Stimulated activated CD8-positive, alpha-beta memory T cell treated with anti-CD3 and anti-CD28 coated beads, Interleukin-4, amount 100 ng/mL, for 4 hours (primary cell): Measurements from ENCODE around the gene FZD7.

ENCODE experiments used
- DNase-seq, 2 donors: peaks; one replicate each; pipeline ENCODE4 v3.0.0-alpha.2; 2020; ENCODE audit warnings: low read depth in 2 of 2, low spot score in 1 of 2

FZD7 gene

DNA sequence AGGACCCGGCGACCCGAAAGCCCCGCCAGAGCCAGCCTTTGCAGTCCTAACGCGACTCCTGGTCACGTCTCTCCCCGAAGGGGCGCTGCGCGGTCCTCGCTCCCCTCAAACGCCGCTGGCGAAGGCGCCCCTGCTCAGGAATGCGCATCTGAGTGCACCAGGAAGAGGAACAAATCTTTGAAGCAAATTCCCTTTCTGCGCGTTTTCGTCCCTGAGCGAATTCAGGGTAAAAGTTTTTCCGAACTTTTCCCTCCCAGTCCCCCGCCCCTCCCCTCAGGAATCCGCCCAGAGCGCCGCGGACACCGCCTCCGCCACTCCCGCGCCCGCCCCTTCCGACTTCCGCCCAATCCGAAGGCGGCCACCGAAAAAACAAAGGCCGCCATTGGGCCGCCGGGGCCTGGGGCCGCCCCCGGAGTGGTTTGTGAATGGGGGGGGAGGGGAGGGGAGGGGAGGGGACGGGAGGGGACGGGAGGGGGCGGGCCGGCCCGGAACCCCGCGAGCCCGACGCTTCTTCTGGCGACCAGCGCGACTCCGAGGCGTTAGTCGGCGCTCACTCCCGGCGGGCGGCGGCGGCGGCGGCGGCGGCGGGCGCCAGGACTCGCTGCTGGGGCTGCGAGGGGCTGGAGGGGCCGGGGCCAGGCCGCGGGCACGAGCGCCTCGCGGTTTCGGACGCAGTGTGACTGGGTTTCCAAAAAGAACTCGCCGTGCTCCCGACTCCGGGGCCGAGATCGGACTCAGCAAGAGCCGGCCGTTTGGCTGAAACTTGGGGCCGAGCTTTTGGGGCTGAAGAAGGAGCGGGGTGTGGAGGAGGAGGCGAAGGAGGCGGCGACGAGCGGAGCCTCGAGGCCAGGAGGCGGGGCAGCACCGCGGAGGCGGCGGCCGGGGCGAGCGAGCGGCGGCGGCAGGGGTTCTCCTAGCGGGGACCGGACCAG is at the start of gene FZD7:
FZD7 (plus strand) TSS at position 539 of the 932 bp plus-strand sequence. CDS start 793 bp downstream, outside the sequence.
- peak; percentile 56 to 65 for DNase-seq

DNA sequence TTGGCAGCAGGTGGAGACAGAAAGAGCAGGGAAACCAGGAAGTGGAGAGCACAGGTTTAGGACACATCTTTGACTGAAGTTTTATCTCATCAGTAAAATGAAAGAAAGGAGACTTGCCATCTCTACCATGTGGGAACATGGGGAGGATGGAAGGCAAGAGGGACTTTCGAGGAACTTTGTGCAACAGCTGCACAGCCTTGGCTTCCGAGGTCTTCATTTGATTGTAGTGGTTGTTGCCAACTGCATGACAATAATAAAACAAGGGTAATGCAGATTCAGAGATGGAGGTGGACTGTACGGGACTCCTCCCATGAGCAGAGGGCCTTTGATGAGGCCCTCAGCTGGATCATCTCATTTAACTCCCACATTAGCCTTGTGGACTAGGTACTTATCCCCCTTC is 49.3 kb upstream of the FZD7 start:
- no peak for DNase-seq

DNA sequence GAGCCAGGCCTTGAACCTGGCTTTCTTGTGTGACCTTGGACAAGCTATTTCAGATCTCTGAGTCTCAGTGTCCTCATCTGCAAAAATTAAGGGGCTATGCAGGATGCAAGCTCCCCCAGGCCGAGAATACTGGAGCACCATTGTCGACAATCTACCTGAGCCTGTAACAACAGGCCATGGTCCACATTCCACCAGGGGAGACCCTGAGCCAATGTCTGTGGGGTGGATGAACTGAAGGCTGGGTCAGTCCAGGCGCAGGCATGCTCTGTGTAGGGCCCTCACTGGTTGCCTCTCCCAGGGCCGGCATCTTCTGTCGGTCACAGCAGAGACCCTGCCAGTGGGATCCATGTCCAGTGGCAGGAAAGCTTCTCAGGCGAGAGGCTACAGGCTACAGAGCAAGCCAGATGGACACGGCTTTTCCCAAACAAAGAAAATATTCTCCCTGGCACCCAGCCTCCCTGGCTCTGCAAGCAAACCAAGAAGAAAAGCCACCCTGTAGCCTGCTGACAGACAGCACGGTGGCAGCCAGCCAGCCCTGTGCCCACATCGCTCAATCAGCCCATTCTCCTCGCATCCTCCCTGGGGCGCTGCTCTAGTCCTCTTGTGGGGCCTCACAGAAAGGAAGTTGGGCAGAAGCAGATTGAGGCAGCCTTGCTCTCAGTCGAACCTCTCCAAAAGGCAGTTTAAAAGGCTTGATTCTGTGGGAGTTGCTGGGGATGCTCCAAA is 48.7 kb upstream of the FZD7 start:
- no peak for DNase-seq

DNA sequence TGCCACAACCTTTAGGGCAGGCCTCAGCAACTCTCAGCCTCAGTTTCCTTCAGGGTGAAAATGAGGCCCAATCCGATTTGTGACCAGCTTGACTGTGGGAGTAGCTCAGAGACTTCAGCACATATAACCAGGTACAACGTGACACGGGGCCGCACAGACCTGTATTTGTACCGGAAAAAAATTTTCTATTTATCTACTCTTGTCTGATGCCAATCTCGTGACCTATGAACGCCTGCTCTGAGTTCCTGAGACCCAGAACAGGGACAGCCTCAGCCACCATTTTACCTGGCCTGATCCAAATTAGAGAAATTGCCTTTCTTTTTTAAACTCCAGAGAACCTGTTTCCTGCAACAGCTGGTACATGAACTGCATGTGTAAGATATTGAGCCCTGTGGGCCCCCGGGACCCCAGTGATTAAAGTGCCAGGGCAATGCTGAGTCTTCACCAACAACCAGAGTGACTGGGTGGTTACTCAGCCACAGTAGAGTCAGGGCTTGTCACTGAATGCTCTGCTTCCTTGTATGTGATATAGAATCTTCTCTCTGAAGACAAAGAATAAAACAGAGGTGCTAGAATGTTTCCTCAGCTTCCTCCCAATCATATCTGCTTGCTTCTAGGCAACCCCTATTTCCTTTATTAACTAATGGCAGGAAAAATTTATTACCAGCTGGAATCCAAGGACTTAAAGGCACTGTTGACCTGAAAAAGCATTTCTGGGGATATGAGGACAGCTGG is 47.8 kb upstream of the FZD7 start:
- no peak for DNase-seq

DNA sequence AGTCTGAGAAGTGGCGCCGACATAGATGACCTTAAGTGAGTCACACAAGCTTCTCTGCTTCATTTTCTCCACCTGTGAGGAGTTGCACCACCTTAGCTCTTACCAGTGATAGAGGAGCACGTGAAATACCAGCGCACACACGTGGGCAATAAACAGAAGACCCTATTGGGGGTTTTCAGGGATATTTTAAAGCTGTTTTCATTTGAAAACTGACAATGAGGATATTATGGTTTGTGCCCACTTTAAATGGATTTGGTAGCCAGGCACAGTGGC is 47.3 kb upstream of the FZD7 start:
- no peak for DNase-seq

DNA sequence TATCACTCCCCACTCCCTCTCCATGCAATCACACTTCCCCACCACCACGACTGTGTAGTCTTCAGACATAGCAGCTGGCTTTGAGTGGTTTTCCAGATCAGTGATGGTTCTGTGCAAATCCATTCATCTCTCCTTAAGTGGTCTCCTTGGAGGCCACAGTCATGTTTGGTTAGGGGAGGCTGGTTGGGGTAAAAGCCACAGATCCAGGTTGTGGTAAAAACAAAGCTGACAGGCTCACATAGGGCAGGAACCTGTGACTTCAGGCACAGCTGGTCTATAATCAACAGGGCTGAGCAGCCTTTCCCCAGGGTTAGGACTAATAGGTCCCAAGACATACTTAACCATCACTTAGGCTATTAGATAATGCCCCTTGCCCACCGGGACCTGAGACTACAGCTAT is 46.2 kb upstream of the FZD7 start:
- DNase-seq: no peak

DNA sequence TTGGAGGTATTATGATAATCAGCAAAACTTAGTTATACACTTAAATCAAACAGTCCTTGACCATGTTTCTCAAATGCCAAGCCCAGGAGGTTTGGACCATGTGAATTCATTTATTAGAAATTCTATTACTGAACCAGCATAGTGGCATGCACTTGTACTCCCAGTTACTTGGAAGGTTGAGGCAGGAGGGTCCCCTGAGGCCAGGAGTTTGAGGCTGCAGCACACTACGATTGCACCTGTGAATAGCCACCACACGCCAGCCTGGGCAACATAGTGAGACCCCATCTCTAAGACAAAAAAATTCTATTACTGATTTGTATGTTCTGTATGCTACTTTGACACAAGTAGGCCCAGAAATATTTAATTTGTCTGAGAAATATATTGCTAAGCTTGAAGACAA is 43.6 kb upstream of the FZD7 start:
- DNase-seq: no peak

DNA sequence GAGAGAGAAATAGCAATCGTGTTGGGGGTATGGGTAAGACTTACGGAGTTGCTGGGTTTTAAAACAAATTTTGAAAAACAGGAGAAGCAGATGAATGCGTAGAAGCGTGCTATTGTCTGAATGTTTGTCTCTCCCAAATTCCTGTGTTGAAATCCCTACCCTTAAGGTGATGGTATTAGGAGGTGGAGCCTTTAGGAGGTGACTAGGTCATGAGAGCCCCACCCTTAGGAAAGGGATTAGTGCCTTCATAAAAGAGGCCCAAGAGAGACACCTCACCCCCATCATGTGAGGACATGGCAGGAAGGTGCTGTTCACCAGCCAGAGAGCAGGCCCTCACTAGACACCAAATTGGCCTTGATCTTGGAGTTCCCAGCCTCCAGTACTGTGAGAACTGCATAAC is 40.7 kb upstream of the FZD7 start:
- DNase-seq: no peak

DNA sequence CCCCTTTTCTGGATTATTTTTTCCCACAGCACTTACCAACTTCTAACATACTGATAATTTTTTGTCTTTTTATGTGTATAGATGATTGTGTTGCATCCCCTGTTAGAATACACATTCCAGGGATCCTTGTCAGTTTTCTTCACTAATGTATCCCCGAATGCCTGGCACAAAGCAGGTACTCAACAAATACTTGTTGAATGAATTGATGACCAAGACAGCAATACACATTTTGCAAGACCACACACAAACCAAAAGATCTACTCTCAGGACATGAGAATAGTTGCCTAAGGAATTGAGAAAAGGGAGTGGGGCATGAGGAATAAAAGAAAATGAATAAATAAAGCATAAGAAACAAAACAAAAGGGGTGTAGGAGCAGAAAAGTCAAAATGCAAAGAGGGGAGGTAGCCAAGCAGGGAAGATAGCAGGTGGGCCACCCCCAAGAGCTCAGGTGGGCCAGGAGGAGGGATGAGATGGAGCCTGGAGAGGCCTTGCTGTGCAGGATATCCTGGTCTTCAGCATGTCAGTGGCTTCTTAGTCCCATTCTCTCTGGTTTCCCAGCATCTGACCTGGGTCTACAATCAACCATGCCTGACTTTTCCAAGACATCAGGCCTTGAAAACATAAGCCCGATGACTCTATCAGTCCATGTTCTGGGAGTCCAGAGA is 38.5 kb upstream of the FZD7 start:
- no peak for DNase-seq

DNA sequence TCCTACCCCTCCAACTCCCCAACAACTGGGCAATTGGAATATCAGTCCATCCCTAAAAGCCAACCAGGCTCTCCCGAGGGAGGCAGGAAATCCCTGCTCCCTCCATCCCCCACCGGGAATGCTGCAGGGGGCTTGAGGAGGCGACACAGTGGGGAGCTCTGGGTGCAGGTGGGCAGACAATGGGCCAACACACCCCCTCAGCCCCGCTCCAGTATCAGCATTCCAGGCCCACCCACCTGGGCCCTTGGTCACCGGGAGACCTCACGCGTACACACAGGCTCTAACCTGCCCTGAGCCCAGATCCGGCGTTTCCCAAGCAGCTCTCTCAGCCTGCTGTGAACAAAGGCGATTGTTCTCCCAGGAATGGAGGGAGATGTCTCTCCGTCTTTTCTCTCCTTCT is 37.6 kb upstream of the FZD7 start:
- DNase-seq: no peak

DNA sequence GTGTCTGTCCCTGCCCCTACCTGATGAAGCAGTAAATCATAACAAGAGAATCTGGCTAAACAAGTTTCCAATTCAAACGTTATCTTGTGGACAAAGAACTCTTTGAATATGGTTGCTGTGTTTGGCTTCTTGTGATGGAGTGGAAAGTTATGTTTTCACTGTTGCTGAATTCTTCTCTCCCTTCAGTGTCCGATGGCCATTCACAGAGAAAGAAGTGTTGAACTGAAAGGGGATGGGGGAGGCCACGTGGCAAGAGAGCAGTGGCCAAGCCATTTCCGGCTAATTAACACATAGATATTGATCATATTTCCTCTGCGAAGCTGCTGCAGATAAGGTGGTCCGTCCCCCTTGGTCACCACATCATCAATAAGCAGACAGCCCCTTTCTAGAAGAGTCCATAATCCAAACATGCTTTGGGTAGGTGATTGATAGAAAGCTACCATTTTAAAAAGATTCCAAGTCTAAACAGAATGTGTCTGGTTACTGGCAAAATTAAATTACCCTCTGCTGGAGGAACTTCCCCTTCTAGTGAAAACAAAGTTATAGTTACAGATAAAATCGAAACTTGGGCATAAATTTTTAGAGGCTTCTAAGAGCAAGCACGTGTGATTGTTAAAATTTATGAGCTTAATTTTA is 36.9 kb upstream of the FZD7 start:
- DNase-seq: no peak

DNA sequence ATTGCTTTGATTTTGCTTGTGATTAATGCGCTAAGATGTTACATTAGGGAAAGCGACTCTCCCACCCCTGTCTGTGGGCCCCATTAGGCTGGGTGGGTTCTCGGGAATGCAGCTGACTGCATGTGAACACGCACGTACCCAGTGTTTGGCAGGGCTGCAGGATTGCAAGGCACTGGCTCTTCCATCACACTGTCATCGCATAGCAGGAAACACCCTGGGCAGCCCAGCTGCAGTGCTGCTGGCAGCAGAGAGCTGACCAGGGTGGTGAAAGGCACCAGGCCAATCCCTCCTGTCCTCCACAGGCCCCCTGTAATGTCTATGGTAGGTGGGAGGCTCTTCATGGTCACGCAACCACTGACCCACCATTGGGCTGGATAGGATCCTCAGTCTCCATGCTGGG is 34.4 kb upstream of the FZD7 start:
- DNase-seq: no peak

DNA sequence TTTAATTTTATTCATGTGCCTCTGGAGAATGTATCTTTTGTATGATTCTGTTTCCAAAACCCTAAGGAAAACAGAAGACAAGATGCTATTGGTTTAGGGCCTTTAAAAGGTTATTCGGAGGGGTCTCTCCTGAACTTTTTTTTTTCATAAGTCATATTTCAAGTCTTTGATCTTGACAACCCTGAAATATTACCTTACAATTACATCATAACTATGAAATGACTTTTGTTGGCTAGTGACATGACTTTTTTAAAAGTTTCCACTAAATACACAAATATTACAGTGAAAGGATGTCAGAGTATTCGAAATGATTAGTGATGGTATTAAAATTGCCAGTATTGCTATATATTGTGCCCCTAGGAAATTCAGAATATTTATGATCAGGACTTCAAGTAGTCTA is 31.8 kb upstream of the FZD7 start:
- no peak for DNase-seq

DNA sequence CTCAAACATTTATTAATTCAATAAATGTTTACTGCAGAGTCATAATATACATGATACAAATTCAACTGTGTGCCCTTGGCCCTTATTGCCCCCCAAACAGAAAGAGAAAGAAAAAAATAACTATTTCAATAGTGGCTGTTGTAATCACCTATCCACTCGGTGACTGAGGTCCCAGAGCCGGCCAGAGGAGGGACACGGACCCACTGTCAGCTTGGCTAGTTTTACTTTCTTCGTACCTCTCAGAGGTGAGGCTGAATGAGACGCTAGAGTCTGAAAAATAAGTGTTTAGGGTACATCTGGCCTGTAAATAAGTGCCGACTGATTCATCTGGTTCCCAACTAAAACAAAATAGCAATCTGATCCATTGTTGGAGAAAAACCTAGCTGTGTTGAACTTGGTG is 31.3 kb upstream of the FZD7 start:
- no peak for DNase-seq

DNA sequence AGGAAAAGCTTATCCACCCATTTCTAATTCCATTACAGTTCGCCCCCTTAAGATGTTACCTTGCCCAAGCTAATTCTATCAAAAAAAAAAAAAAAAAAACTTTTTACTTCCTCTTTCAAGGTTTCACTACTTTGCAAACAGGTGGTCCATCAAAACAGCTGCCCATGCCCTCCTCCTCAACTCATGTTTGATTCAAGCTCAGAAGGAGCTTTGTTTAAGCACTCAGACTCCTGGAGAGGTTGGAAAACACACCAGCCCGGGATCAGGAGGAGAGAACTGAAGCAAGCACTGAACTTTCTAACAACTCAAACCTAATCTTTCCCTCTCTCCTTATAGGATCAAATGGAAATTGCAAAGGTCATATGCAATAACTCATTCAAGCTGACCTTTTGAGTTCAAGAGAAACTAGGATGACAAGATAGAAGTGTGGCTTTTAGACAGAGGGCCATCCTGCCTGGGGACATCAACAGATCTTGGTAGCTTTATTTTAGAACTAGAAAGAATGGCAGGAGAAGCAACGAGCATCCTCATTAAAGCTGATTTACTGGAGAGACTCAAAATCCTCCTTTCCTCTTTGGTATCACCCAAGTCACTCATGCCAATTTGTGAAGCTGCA is 28.3 kb upstream of the FZD7 start:
- DNase-seq: no peak

DNA sequence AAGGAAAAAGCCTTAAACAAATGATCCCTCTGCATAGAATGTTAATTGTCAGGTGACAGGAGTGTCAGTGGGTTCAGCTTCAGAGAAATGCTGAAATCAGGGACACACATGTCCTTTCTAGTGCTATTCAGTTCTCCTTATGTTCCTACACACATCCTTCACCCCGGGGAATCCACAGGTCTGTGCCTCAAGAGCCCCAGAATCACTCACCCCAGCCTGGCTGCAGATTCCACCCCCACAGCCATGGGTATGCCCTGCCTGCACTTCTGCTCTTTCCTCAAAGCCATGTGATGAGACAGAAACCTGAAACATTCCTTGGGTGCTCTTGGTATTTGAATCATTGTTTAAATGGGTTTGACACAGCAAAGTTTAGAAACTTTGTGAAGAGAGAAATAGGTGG is 27.4 kb upstream of the FZD7 start:
- no peak for DNase-seq

DNA sequence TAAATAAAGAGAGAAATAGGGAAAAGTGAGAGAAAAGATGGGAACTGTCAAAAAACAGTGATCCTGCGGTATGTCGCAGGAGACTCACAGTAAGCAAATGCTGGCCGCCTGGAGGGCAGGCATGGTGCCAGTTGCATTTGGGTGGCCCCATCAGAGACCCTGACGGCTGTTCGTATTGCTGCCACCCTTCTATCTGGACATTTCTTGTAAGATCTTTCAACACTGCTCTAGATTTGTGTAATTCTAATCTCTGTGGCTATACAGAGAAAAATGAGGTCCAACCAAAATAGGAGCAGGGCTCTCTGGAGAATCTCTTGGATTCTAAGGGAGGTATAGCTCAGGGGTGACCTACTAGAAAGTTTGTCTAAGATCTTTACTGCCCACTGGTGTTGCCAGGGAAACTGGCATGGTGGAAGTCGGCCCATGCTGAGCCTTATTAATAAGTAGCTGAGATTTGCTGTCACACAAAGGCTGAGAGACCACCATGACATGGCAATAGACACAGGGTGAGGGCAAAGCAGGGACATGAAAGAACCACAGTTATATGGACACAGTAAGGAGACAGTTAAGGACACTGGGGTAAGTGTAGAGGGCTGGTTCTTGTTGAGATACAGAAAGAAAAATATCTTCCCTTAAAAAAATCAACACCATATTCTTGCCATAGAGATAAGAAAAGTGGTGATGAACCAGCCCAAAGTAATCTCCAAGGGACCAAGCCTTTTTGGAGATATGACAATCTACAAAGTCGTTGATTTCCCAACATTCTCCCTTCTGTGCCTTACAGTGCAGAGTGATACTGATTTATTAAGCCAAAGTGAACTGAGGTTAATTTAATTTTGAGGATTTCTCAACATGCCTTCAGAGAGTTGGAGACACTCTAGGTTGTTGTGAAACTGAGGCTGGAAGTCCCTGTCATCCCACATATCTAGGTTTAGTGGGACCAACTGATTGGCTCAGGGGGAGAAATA is 26.4 kb upstream of the FZD7 start:
- no peak for DNase-seq

DNA sequence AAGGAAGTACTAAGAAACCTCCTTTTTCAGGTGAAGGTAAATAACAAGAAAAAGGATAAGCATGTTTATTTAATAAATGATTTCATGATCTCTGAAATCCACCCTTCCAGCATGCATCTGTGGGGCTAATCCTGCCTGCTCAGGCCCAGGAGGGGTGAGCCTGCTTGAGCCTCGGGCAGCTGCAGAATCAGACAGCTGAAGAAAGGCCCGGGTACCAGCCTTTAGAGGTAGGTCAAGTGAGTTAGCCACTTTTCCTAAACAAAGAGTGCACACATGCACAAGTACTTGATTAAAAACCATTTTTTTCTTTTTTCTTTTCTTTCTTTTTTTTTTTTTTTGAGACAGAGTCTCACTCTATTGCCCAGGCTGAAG is 25.7 kb upstream of the FZD7 start:
- no peak for DNase-seq

DNA sequence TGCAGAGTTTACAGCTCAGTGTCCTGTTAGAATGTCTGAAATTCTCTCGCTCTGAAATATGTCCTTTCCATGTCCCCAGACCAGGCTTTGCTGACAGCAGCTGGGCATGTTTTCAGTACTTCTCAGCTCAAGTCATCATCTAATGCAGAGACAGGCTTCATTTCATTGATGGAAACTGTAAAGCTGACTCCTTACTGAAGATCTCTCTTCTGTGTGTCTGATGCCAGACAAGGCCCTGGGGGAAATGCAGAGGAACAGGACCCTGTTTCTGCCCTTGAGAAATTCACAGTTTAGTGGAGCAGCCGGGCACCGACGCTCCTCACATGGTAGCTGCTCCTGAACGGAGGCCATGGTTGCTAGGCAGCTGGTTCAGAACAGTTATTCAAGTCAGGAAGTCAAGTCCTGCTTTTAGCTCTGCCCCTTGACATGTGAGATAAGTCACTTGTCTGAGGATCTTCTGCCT is 24.6 kb upstream of the FZD7 start:
- DNase-seq: no peak
